Measurements from ENCODE around the gene NR6A1.

NR6A1 gene

DNA sequence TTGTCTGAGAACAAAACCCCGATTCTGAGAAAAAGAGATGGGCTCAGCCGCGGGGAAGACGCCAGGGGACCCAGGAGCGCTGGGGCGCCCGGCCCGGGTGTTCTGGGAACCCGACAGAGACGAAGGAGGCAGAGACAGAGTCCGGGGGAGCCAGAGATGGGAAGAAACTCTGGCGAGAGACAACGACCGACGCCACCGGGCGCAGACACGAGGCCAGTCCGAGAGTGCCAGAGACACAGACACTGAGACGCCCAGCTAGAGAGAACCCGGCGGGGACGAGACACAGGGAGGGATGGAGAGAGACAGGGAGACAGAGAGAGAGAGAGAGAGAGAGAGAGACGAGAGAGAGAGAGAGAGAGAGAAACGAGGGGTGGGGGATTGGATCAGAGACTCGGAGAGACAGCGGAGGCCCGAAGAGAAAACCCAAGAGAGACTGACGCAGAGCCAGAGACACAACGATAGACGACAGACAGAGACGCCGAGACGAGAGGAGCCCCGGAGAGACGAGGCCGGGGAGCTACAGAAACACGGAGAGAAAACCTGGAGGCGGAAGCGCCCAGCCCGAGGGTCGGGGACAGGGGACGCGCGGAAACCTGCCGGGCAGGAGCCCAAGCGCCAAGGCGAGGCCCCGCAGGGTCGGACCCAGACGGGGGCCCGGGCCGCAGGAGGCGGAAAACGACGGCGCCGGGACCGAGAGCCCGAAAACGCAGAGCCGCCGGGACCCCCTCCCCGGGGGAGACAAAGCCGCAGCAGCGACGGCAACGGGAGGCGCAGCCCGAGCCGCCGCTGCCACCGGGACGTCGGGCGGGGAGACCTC is 267.2 kb downstream of the NR6A1 start:
- no peak for DNase-seq (ENCODE audit: low read depth, low spot score)
- in situ Hi-C loops (cut with HindIII; ENCODE audit: low sequenced_read_pairs), result no loop called here
- H3K4me3 ChIP-seq (ENCODE audit: low read depth, low read length), result no peak overlapping the region
- TF ChIP-seq, protein P1, sequence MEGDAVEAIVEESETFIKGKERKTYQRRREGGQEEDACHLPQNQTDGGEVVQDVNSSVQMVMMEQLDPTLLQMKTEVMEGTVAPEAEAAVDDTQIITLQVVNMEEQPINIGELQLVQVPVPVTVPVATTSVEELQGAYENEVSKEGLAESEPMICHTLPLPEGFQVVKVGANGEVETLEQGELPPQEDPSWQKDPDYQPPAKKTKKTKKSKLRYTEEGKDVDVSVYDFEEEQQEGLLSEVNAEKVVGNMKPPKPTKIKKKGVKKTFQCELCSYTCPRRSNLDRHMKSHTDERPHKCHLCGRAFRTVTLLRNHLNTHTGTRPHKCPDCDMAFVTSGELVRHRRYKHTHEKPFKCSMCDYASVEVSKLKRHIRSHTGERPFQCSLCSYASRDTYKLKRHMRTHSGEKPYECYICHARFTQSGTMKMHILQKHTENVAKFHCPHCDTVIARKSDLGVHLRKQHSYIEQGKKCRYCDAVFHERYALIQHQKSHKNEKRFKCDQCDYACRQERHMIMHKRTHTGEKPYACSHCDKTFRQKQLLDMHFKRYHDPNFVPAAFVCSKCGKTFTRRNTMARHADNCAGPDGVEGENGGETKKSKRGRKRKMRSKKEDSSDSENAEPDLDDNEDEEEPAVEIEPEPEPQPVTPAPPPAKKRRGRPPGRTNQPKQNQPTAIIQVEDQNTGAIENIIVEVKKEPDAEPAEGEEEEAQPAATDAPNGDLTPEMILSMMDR (IDR thresholded peaks at IDR 0.05; ENCODE audit: low read depth, low read length), result no peak

DNA sequence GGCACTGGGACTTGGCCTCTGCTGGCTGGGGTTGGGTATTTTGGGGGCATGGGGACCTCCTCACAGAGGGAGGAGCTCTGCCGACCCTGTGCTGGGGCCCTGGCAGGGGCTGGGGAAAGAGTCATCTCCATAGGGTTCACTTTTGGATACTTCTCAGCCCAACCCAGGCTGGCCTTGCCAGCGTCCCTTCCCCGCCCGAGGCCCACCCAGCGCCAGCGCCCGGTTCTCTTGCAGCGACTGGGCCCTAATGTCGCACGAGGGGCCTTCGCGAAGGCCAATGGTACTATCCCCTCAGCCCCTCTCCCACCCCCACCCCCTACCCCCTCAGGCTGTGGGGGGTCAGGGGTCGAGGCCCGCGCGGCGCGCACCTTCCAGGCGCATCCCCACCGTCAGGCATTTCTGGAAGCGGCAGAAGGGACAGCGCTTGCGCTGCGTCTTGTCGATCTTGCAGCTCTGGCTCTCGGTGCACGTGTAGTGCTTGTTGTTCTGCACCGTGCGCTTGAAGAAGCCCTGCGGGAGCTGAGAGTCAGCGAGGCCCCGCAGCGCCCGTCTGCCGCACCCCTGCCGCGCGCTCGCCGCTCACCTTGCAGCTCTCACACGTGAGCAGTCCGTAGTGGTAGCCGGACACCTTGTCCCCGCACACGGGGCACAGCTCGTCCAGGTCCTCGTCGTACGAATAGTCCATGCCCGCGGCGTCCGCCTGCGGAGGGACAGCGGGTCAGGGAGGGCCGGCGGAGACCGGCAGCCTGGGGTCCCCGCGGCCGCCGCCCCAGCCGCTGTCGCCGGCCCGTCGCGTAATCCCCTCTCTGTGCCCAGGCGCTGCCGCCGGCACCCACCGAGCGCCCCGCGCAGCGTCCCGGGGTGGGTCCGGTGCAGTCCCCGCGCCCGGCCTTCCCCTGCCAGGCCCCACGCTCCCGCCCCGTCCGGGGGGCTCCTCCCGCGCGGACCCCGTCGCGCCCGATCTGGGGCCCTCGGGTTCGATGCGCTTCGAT is 268.1 kb downstream of the NR6A1 start:
- no peak overlapping the region for H3K4me3 ChIP-seq (ENCODE audit: low read depth, low read length)
- TF ChIP-seq, protein P1 (IDR thresholded peaks at IDR 0.05; ENCODE audit: low read depth, low read length), result no peak
- no peak for DNase-seq (ENCODE audit: low read depth, low spot score)
- in situ Hi-C loops (cut with HindIII; ENCODE audit: low sequenced_read_pairs), result no loop called here

DNA sequence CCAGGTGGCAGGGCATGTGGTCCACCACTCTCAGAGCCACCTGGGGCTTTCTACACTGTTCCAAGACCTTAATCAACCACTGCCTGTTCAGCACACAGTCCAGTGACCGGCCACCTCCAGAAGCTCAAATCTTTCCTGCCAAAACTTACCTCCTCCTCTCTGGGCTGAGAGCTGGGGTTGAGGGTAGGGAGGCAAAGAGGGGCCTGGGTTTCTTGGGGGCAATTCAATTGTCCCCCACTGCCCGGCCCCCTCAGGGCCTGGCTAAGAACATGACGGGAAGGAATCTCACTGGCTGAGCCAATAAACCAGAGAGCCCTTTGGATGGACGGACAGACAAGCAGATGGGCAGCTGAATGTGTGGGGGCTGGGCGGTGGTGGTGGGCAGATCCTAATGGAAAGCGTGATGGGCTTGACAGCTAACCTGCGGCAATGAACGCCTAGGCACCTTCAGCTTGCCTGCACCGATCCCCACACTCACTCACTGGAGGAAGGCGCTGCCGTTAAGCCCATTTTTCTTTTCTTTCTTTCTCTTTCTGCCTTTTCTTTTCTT is 269.3 kb downstream of the NR6A1 start:
- in situ Hi-C loops (cut with HindIII; ENCODE audit: low sequenced_read_pairs), result no loop called here
- DNase-seq (ENCODE audit: low read depth, low spot score), result no peak
- H3K4me3 ChIP-seq (ENCODE audit: low read depth, low read length), result no peak overlapping the region
- TF ChIP-seq, protein P1 (IDR thresholded peaks at IDR 0.05; ENCODE audit: low read depth, low read length), result no peak

DNA sequence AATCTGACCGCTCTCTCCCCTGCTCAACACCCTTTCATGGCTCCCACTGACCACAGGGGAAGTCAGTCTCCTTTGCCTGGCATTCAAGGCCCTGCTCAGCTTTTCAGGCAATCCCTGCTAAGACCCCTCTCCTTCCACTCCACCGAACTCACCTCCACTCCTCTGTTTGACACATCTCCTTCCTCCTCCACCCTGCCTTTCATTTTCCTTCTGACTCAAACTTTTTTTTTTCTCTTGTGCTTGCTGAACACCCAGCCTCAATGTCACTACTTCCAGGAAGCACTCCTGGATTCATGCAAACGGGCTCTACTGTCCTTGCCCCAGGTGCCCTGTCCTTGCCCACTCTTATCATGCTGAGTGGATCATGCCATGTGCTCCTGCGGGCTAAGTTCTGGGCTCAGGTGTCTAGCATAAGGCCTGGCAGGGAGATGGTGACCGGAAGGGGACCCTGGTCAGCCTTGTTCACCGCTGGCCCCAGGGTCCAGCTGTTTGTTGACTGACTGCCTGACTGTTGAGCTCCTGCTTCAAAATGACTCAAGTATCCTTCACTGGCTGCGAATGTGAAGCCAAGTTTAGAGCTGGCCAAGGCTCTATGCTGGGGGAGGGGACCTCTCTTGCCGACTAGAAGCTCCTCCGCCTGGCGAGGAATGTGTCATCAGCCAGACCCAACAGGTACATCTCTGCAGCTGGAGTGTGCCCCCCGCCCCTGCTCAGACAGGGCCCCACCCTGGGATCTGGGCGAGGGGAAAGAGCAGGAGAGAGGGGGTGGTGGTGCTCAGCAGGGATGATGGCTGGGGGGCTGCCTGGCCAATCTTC is 270.1 kb downstream of the NR6A1 start:
- DNase-seq (ENCODE audit: low read depth, low spot score), result no peak
- no peak overlapping the region for H3K4me3 ChIP-seq (ENCODE audit: low read depth, low read length)
- TF ChIP-seq, protein P1 (IDR thresholded peaks at IDR 0.05; ENCODE audit: low read depth, low read length), result no peak
- in situ Hi-C loops (cut with HindIII; ENCODE audit: low sequenced_read_pairs), result no loop called here

DNA sequence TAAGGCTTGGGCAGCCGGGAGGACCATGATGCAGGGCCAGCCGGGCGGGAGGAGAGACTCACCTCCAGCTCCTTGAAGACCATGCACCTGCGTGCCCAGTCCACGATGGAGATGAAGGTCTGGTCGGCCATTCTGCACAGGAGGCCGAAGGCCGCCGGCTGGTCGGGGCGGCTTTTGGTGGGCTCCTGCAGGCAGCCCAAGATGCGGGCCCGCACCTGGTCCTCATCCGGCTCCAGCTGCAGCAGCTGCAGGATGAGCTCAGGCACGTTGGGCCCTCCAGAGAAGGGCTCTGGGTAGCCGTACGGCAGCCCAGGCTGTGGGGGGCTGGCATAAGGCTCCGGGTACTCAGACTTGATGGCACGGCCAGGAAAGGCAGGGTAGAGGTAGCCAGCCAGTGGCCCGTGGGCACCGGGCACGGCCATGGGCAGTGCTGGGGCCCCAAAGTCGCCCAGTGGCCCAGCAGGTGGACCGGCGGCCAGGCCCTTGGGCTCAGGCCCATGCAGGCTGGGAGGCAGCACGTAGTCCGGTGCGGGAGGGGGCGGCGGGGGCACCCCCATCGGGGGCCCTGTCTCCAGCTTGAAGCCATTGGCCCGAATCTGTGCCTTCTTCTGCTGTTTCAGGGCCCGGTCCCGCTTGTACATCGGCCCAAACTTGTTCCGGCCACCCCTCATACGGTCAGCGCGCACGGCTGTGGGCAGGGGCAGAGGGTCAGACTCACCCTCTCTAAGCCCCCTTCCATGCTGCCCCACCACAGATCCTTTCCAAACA is 270.9 kb downstream of the NR6A1 start:
- DNase-seq (ENCODE audit: low read depth, low spot score), result no peak
- no peak overlapping the region for H3K4me3 ChIP-seq (ENCODE audit: low read depth, low read length)
- TF ChIP-seq, protein P1 (IDR thresholded peaks at IDR 0.05; ENCODE audit: low read depth, low read length), result no peak
- in situ Hi-C loops (cut with HindIII; ENCODE audit: low sequenced_read_pairs), result no loop called here
